ENCODE data around the gene SERTAD3.

DNA sequence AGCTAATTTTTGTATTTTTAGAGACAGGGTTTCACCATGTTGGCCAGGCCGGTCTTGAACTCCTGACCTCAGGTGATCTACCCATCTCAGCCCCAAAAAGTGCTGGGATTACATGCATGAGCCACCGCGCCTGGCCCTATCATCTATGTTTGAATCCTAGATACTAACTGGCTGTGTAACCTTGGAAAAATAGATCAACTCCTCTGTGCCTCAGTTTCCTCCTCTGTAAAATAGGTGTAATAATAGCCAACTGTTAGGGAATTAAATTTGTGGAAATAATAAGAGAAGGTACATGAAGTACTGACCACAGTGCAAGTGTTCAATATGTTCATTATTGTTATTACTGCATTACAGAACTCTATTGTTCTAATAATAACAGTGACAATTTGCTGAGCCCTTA is 27.0 kb upstream of the SERTAD3 start:
- TF ChIP-seq POLR2AphosphoS5 (IDR thresholded peaks at IDR 0.05), result no peak
- TF ChIP-seq, protein P1, sequence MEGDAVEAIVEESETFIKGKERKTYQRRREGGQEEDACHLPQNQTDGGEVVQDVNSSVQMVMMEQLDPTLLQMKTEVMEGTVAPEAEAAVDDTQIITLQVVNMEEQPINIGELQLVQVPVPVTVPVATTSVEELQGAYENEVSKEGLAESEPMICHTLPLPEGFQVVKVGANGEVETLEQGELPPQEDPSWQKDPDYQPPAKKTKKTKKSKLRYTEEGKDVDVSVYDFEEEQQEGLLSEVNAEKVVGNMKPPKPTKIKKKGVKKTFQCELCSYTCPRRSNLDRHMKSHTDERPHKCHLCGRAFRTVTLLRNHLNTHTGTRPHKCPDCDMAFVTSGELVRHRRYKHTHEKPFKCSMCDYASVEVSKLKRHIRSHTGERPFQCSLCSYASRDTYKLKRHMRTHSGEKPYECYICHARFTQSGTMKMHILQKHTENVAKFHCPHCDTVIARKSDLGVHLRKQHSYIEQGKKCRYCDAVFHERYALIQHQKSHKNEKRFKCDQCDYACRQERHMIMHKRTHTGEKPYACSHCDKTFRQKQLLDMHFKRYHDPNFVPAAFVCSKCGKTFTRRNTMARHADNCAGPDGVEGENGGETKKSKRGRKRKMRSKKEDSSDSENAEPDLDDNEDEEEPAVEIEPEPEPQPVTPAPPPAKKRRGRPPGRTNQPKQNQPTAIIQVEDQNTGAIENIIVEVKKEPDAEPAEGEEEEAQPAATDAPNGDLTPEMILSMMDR (IDR thresholded peaks at IDR 0.05), result no peak
